Measurements from ENCODE around the gene NCEH1. TPM values are rescaled to one million over a fixed set of nuclear protein-coding genes. Genes with fewer than 3 reads are reported as not detected.

NCEH1 gene
- total RNA-seq, 2 donors from 2014 or later, result 14.1 to 16.5 TPM

- peaks cover 25% of the 10 kb centered on the region for H3K9me3 Mint-ChIP-seq
- no peak overlapping the region for H3K4me3 ChIP-seq (ENCODE audit: low read length)
- peaks cover 23% of the 10 kb centered on the region for H3K9me3 ChIP-seq (ENCODE audit: control insufficient read depth, low read length)
- no peak overlapping the region for H3K4me3 Mint-ChIP-seq
- peaks cover 5% of the 10 kb centered on the region for H3K4me1 ChIP-seq (ENCODE audit: control insufficient read depth, insufficient read depth, low read length)
- H3K27me3 Mint-ChIP-seq (ENCODE audit: insufficient read depth), result no peaks in the 10 kb centered on the region
- H3K9ac ChIP-seq (ENCODE audit: extremely low read depth, low read length, poor library complexity, severe bottlenecking), result no peak overlapping the region
- H3K27ac ChIP-seq (ENCODE audit: low read depth, low read length), result no peak overlapping the region
- H3K27ac Mint-ChIP-seq, result no peak overlapping the region
- WGBS, 2 experiments (ENCODE audit: insufficient coverage in 1 of 2, insufficient read length in 1 of 2), result 82 to 88% methylated on average over 5 of the region's 5 CpGs
- peaks cover 15% of the 10 kb centered on the region for H3K36me3 Mint-ChIP-seq (ENCODE audit: low read depth)
- H3K36me3 ChIP-seq (ENCODE audit: control insufficient read depth, insufficient read depth, low read length), result peaks cover 4% of the 10 kb centered on the region
- H3K4me1 Mint-ChIP-seq, result peaks cover 39% of the 10 kb centered on the region
- DNase-seq, result no peak
- no peaks in the 10 kb centered on the region for H3K27me3 ChIP-seq (ENCODE audit: control insufficient read depth, insufficient read depth, low read length, poor library complexity, severe bottlenecking)
- TF ChIP-seq, protein P1, sequence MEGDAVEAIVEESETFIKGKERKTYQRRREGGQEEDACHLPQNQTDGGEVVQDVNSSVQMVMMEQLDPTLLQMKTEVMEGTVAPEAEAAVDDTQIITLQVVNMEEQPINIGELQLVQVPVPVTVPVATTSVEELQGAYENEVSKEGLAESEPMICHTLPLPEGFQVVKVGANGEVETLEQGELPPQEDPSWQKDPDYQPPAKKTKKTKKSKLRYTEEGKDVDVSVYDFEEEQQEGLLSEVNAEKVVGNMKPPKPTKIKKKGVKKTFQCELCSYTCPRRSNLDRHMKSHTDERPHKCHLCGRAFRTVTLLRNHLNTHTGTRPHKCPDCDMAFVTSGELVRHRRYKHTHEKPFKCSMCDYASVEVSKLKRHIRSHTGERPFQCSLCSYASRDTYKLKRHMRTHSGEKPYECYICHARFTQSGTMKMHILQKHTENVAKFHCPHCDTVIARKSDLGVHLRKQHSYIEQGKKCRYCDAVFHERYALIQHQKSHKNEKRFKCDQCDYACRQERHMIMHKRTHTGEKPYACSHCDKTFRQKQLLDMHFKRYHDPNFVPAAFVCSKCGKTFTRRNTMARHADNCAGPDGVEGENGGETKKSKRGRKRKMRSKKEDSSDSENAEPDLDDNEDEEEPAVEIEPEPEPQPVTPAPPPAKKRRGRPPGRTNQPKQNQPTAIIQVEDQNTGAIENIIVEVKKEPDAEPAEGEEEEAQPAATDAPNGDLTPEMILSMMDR (conservative IDR thresholded peaks at IDR 0.05), result no peak
Observed at GRCh38 chr3:172606021-172606420, 104.8 kb downstream of the NCEH1 start.

DNA sequence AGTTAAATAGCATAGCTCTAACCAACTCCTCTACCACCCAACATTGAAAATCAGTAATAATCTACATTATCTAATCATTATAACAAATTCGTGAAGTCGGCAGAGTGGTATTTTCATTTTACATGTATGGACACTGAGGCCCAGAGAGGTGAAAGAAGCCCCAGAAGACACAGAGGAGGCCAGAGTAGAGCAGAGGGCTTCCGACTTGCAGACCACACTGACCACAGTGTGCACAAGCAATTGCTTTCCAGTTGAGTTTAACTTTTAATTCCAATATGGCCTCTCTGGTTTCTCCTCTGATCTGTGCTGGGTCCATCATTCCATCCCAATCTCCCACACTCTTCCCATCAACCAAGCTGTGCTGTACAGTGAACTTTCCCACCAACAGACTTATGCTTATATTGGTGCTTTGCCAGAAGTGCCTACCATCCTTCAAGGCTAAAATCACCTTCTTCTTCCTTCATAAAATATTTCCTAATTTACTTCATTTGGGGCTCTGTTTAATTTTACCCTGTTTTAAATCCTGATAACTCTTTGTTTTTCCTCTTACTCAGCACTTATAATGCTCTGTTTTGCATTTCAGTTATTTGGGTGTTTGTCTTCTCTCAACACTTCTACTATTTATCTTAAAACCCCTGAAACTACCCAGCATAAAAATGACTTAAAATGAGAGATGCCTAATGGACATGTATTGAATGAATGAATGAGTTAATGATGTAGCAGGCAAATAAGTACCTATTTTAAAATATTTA, 105.8 kb downstream of the NCEH1 start:
- H3K36me3 ChIP-seq (ENCODE audit: control insufficient read depth, insufficient read depth, low read length), result peaks cover 2% of the 10 kb centered on the region
- TF ChIP-seq, protein P1 (conservative IDR thresholded peaks at IDR 0.05), result no peak
- H3K4me1 ChIP-seq (ENCODE audit: control insufficient read depth, insufficient read depth, low read length), result peaks cover 5% of the 10 kb centered on the region
- Mint-ChIP-seq H3K27ac (no peak overlapping the region), H3K4me1 (peaks cover 41% of the 10 kb centered on the region), H3K27me3 (ENCODE audit: insufficient read depth) (no peaks in the 10 kb centered on the region), H3K9me3 (peaks cover 15% of the 10 kb centered on the region), H3K36me3 (ENCODE audit: low read depth) (peaks cover 7% of the 10 kb centered on the region), H3K4me3 (no peak overlapping the region)
- no peak overlapping the region for H3K27ac ChIP-seq (ENCODE audit: low read depth, low read length)
- DNase-seq, result no peak
- H3K27me3 ChIP-seq (ENCODE audit: control insufficient read depth, insufficient read depth, low read length, poor library complexity, severe bottlenecking), result no peaks in the 10 kb centered on the region
- WGBS, 2 experiments (ENCODE audit: insufficient coverage in 1 of 2, insufficient read length in 1 of 2), result 92 to 100% methylated on average over 1 to 3 of the region's 3 CpGs
- H3K9me3 ChIP-seq (ENCODE audit: control insufficient read depth, low read length), result peaks cover 14% of the 10 kb centered on the region
- no peak overlapping the region for H3K4me3 ChIP-seq (ENCODE audit: low read length)
- no peak overlapping the region for H3K9ac ChIP-seq (ENCODE audit: extremely low read depth, low read length, poor library complexity, severe bottlenecking)

GRCh38 chr3:172601066-172601832, 109.6 kb downstream of the NCEH1 start:
- no peaks in the 10 kb centered on the region for H3K27me3 Mint-ChIP-seq (ENCODE audit: insufficient read depth)
- WGBS, 2 experiments (ENCODE audit: insufficient coverage in 1 of 2, insufficient read length in 1 of 2), result 98 to 100% methylated on average over 3 of the region's 3 CpGs
- TF ChIP-seq, protein P1 (conservative IDR thresholded peaks at IDR 0.05), result no peak
- Histone ChIP-seq H3K27ac (ENCODE audit: low read depth, low read length) (no peak overlapping the region), H3K36me3 (ENCODE audit: control insufficient read depth, insufficient read depth, low read length) (no peaks in the 10 kb centered on the region), H3K4me1 (ENCODE audit: control insufficient read depth, insufficient read depth, low read length) (peaks cover 2% of the 10 kb centered on the region), H3K9me3 (ENCODE audit: control insufficient read depth, low read length) (peaks cover 3% of the 10 kb centered on the region), H3K9ac (ENCODE audit: extremely low read depth, low read length, poor library complexity, severe bottlenecking) (no peak overlapping the region), H3K4me3 (ENCODE audit: low read length) (no peak overlapping the region), H3K27me3 (ENCODE audit: control insufficient read depth, insufficient read depth, low read length, poor library complexity, severe bottlenecking) (no peaks in the 10 kb centered on the region)
- DNase-seq, result no peak
- H3K4me1 Mint-ChIP-seq, result peaks cover 27% of the 10 kb centered on the region
- no peak overlapping the region for H3K4me3 Mint-ChIP-seq
- H3K36me3 Mint-ChIP-seq (ENCODE audit: low read depth), result no peaks in the 10 kb centered on the region
- H3K27ac Mint-ChIP-seq, result no peak overlapping the region
- H3K9me3 Mint-ChIP-seq, result no peaks in the 10 kb centered on the region

All from endodermal cell (in vitro differentiated cells).